ENCODE measurements around the gene SMOC1.

DNA sequence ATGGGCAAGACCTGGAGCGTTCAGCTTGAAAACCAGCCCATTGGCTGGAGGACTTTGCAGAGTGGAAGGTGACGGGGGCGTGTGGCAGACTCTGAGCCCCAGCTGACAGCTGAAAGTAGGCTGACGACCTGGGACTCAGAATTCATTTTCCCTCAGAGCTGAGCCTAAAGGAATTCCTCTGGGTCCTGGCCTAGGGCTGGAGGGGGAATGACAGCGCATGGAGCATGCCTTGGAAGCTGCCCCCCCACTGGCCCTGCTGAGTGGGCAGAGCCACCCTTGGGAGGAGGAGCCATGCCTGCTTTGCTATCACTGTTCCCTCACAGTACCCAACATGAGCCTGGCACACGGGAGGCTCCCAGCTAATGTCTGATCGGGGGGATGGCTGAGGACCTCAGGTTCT, 25.4 kb upstream of the SMOC1 start:
- TF ChIP-seq, protein P1, sequence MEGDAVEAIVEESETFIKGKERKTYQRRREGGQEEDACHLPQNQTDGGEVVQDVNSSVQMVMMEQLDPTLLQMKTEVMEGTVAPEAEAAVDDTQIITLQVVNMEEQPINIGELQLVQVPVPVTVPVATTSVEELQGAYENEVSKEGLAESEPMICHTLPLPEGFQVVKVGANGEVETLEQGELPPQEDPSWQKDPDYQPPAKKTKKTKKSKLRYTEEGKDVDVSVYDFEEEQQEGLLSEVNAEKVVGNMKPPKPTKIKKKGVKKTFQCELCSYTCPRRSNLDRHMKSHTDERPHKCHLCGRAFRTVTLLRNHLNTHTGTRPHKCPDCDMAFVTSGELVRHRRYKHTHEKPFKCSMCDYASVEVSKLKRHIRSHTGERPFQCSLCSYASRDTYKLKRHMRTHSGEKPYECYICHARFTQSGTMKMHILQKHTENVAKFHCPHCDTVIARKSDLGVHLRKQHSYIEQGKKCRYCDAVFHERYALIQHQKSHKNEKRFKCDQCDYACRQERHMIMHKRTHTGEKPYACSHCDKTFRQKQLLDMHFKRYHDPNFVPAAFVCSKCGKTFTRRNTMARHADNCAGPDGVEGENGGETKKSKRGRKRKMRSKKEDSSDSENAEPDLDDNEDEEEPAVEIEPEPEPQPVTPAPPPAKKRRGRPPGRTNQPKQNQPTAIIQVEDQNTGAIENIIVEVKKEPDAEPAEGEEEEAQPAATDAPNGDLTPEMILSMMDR (conservative IDR thresholded peaks at IDR 0.05 in 1 of 2, IDR thresholded peaks at IDR 0.05 in 1 of 2; ENCODE audit: low read depth in 1 of 2, low read length in 2 of 2): no peak
- no peak for TF ChIP-seq EZH2 (IDR thresholded peaks at IDR 0.05; ENCODE audit: low read length, missing control alignments)

All from fibroblast of lung (primary cell).